GM18873 (cell line): ENCODE data around the gene CEP350.
"Not testable (repeated sequence)": the region's sequence is repeated elsewhere in the genome, so short reads cannot be mapped to it uniquely, and the experiment has no call there.

ENCODE experiments used
- ATAC-seq: cut with Tn5 transposase; IDR thresholded peaks from one replicate; pipeline ENCODE4 v1.9.1; 2021; ENCODE audit warnings: mild to moderate bottlenecking, moderate library complexity, moderate number of reproducible peaks; ENCODE audit not compliant: unreplicated experiment, low FRiP score

Gene CEP350

GRCh38 chr1:180112984-180113647 lies 158.5 kb downstream of the CEP350 start:
- ATAC-seq, result no peak

- no peak for ATAC-seq
These were observed 159.9 kb downstream of the CEP350 start for GRCh38 chr1:180114396-180114945.

GRCh38 chr1:180116964-180117763 lies 162.6 kb downstream of the CEP350 start:
- no peak for ATAC-seq

- ATAC-seq, result no peak
These were observed 163.1 kb downstream of the CEP350 start for GRCh38 chr1:180117764-180118116.

- ATAC-seq, result no peak
These were observed 165.2 kb downstream of the CEP350 start for GRCh38 chr1:180119837-180120236.

- ATAC-seq, result no peak
These were observed 168.9 kb downstream of the CEP350 start for GRCh38 chr1:180123463-180123936.

- no peak for ATAC-seq
These were observed 176.0 kb downstream of the CEP350 start for GRCh38 chr1:180130651-180131050.

- ATAC-seq, result no peak
These were observed 176.9 kb downstream of the CEP350 start for GRCh38 chr1:180131510-180131909.

GRCh38 chr1:180133193-180133592 lies 178.6 kb downstream of the CEP350 start:
- ATAC-seq, result no peak

GRCh38 chr1:180133688-180134087 lies 179.1 kb downstream of the CEP350 start:
- not testable (repeated sequence) for ATAC-seq

GRCh38 chr1:180135535-180135934 lies 180.9 kb downstream of the CEP350 start:
- no peak for ATAC-seq

GRCh38 chr1:180136331-180136967 lies 181.8 kb downstream of the CEP350 start:
- no peak for ATAC-seq

- ATAC-seq, result no peak
These were observed 182.4 kb downstream of the CEP350 start for GRCh38 chr1:180136968-180137356.

- ATAC-seq, result no peak
These were observed 183.2 kb downstream of the CEP350 start for GRCh38 chr1:180137776-180138175.

GRCh38 chr1:180141381-180141934 lies 186.8 kb downstream of the CEP350 start:
- no peak for ATAC-seq

- ATAC-seq, result no peak
These were observed 188.7 kb downstream of the CEP350 start for GRCh38 chr1:180143359-180143758.

GRCh38 chr1:180144659-180145357 lies 190.2 kb downstream of the CEP350 start:
- no peak for ATAC-seq

- ATAC-seq, result no peak
These were observed 190.8 kb downstream of the CEP350 start for GRCh38 chr1:180145446-180145845.

- ATAC-seq, result no peak
These were observed 196.4 kb downstream of the CEP350 start for GRCh38 chr1:180150982-180151381.

- ATAC-seq, result no peak
These were observed 196.9 kb downstream of the CEP350 start for GRCh38 chr1:180151508-180151907.
